NCI-H146 (cell line): ENCODE measurements around the gene BOD1.

Experiments
- DNase-seq: peaks from one replicate; lab custom pipeline; 2025; lab: John Stamatoyannopoulos, UW

Gene BOD1

DNA sequence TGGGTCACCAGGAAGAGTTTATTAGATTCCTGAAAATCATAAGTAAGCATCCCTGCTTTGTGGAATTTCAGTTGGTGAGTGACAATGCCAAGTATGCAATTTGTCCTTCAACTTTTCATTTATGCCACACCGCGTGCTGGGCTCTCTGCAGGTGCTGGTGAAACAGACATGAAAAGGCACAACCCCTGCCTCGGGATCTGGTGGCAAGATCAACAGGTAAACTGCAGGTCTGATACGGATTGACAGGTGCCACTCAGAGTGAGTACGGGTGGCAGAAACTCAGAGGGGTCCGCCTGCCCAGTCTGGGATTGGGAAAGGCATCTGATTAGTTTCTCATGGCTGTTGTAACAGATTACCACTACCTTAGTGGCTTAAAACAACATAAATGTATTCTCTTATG, 40.5 kb downstream of the BOD1 start:
- DNase-seq = no peak

- DNase-seq = no peak
Observed at GRCh38 chr5:173574983-173575382, 41.5 kb downstream of the BOD1 start.

- DNase-seq = peak; percentile 27
Observed at GRCh38 chr5:173573126-173573960, 43.1 kb downstream of the BOD1 start.

DNA sequence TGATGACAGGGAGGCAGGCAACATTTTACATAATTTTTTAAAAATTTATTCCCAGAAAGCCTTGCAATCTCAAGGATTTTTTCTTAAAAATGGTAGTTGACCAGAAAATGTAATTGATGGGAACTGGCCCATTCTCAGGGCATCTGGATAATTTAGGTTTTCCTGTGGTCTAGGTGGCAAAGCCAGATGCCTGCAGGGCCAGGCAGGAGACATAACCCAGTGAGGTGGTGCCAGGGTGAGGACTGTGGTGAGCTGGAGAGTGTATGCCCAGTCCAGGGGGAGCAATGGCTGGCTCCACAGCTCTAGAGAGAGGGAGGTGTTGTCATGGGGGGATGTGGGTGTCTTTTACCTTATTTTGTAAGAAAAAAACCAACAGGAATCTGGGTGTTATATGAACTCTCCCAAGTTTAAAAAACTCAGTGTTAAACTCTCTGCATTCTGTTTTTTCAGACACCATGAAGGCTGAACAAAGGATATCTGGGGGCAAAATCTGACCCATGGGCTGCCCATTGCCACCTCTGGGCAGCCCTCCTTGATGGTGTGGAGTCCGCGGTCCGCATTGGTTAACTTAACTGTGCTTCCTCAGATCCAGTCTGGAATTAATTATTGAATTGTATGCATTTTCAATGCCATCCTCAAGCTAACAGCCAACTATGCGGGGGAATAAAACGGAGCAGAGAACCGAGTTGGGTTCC, 43.9 kb downstream of the BOD1 start:
- DNase-seq = no peak

GRCh38 chr5:173570321-173571090, 45.9 kb downstream of the BOD1 start:
- no peak for DNase-seq

DNA sequence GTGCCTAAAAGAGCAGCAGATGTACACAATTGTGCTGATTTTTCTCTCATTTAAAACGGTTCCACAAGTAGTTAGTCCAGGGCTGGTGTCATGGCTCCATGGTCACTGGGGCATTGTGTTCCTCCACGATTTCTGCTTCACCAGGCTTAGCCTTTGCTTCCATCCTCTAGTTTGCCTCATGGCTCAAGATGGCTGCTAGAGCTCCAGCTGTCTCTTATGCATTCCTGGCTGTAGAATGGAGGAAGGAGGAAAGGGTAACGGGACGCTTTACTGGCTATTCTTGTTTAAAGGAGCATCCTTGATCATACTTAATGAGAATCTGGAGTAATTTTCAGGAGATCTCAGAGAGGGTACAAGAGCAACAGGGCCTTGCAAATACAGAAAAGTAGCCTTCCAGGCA, 47.7 kb downstream of the BOD1 start:
- no peak for DNase-seq

DNA sequence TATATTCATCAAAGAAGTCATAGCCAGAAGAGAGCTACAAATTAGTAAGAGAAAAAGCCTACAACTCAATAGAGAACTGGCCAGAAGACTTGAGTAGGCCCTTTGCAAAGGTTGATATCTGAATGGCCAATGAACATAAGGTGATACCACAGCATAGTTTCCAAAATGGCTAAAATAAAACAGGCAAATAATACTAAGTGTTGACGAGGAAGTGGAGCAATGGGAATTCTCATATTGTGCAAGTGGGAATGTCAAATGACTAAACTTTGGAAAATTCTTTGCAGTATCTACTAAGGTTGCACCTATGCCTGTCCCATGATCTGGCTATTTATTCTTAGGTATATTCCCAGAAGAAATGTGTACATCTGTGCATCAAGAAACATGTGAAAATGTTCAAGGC, 48.3 kb downstream of the BOD1 start:
- no peak for DNase-seq

DNA sequence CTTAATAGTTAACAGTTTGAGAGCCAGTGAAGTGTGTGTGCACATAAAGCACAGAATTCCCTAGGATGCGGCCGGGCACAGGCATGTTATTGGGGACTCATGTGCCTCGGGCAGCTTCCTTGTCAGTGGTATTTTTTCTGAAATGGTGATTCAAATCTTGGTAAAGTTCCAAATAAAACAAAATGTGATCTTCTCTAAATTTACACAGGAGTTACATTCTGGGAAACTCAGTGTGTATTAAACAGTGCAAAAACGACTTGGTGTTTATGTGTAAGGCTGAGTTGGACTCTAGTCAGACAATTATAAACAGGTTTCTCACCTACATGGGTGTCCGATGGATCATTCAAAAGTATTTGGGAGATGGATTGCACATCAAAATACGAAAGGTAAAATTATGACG, 48.9 kb downstream of the BOD1 start:
- no peak for DNase-seq

DNA sequence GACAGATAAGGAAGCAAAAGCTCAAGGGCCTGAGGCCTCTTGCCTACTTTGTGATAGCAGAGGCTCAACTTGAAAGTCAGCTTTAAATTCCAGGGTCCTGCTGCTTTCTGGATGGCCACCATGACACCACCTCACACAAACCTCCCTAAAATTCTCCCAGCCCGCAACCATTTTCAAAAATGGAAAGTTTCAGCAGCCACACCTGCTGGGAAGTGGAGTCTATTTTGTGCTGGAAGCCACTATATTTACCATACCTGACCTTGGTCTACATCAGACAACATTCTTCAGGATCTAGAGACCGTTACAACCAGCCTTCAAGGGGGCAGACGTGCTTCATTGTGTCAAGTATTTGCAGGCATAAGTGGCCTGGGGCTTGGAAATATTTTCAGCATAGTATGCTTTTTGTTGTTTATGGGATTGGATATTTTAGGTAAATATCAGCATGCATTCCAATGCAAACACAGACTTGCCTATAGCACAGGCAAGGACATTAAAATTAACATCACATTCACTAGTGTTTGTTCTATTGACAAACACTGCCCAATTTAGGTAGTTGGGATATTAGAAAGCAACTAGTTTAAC, 50.9 kb downstream of the BOD1 start:
- no peak for DNase-seq

- no peak for DNase-seq
Observed at GRCh38 chr5:173564106-173564505, 52.3 kb downstream of the BOD1 start.

- DNase-seq = no peak
Observed at GRCh38 chr5:173563246-173563645, 53.2 kb downstream of the BOD1 start.

- DNase-seq = no peak
Observed at GRCh38 chr5:173562451-173562850, 54.0 kb downstream of the BOD1 start.
